ENCODE measurements around the gene SDR39U1. TPM values are rescaled to one million over a fixed set of nuclear protein-coding genes. Genes with fewer than 3 reads are reported as not detected.

Gene SDR39U1
- total RNA-seq, 1 experiment from 2014 or later, result 12.4 TPM

DNA sequence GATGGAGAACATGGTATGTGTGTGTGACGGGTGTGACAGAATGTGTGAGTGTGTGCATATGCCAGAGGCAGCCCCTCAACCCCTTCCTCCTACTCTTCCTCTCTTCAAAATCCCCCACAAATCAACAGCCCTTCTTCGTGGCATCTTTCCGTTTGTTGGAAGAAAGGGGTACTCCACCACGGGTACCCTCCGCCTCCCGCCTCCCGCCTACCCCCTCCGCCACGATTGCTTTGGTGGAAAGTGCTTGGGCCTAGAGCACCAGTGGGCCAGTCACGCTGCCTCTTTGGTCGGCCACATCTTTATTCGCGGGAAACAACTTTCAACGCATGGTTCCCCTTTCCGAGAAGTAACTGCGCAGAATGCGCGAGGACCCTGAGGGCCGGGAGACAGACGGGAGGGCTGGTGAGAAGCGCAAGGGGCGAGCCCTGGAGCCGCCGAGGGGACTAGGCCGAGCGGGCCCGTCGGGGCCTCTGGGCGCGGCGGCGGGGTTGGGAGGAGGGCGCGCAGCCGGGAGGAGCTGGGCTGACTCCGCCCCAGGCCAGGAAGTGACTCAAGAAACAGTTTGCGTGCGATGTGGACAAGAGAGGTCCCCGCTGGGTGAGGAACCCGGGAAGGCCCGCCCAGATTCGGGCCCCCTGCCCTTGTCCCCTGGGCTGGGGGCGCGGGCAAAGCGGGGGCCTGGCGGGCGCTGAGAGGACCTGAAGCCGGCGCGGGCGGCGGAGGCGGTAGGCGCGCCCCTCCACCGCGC, 13.0 kb downstream of the SDR39U1 start, which contains the start of the genes CBLN3 and KHNYN:
Gene CBLN3, minus strand, starts transcription at position 274 of the 748 bp plus-strand sequence. CDS start 614 bp downstream, outside the sequence.
Gene KHNYN, plus strand, starts transcription at position 560 of the 748 bp plus-strand sequence. CDS start 777 bp downstream, outside the sequence.
- peak; percentile 91 for DNase-seq (ENCODE audit: low read depth)

- DNase-seq (ENCODE audit: low read depth), result no peak
Measured at GRCh38 chr14:24428628-24429394, 13.8 kb downstream of the SDR39U1 start.

GRCh38 chr14:24427537-24428508, 14.8 kb downstream of the SDR39U1 start:
- no peak for DNase-seq (ENCODE audit: low read depth)

DNA sequence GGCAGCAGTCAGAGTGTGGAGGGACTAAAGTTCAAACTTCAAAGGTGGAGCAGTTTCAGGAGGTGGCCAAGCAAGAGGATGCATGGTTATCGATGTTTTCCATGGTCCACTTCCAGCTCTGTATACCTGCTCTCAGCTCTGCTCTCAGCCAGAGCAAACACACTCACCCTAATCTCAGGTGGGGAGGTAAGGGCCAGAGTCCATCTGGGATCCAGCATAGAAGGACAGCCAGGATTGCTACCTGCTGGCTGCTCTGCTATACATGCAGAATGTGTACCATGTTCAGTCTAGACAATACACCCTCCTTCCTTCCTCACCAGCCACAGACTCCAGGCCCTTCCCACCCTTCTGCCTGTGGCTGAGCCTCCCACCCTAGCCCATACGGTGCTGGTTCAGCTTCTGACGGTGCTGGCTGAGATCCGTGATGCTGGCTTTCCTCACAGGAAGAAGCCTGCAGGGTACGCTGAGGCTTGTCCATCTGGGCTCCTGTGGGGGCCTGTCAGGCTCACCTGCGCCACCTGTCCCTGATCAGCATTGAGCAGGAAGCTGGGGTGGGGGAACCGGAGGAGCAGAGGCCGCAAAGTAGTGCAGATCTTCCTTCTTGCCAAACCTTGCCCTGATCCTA, 15.6 kb downstream of the SDR39U1 start:
- DNase-seq (ENCODE audit: low read depth), result no peak

GRCh38 chr14:24426150-24426911, 16.2 kb downstream of the SDR39U1 start:
- no peak for DNase-seq (ENCODE audit: low read depth)

- peak; percentile 48 for DNase-seq (ENCODE audit: low read depth)
Measured at GRCh38 chr14:24425704-24426103, 16.9 kb downstream of the SDR39U1 start.

GRCh38 chr14:24422694-24423601, 19.6 kb downstream of the SDR39U1 start:
- DNase-seq (ENCODE audit: low read depth), result no peak

DNA sequence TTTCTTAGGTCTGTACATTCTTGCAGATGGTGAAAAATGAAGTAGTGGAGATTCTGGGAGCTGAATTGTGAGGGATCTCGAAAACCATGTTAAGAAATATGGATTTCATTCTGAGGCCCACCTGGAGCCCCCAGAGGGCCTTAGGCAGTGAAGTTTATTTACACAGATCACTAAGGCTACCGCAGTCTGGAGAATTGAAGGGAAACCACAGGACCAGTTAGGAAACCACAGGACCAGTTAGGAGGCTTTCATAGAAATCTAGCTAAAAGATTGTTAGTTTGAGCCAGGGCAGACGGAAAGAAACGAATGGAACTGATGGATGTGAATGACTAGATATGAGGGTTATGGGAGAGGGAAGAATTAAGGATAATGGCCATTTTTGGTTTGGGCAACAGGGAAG, 20.3 kb downstream of the SDR39U1 start:
- peak; percentile 9 for DNase-seq (ENCODE audit: low read depth)

DNA sequence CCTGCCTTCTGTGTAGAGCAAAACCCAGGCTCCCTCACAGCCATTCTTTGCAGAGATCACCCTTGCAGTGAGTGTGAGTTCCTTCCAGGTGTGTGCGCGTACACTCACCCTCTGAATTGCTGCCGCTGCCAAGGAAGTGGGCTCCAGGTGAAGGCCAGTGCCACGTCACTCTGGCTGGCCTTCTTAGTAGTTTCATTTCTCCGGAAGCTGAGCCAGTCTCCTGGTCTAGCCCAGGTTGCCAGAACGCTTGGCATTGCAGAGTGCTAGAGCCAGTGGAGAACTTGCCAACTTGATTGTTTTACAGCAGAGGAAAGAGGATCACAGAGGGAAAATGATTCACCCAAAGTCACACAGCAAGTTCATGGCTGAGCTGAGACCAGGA, 24.1 kb downstream of the SDR39U1 start:
- peak; percentile 44 for DNase-seq (ENCODE audit: low read depth)

DNA sequence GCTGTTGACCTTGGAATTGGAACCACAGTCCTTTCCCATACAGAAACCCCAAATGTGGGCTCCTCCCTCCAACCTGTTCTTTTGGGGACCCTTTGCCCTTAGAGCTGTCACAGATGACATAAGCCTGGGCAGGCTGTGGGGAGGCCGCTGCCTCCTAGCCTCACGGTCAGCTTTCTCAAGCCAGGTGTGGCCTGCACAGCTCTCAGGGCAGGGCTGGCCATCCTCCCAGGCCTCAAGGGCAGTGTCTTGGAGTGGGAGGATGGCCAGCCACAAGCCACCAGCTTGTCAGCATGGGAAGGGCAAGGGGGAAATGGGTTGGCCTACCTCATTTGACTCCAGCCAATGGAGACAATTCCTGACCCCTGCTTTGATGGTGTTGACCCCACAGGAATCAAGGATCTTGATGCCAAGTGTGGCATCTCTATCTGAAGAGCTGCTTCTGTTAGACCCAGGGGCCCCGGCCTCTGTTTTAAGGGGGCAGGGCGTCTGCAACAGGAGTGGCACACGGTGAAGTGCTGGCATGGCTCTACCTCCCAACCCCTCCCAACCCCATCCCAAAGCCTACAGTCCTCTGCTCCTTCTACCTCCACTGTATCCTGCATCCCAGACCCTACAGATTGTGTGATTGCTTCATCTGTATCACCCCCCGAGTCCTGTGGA, 24.6 kb downstream of the SDR39U1 start:
- DNase-seq (ENCODE audit: low read depth), result no peak

DNA sequence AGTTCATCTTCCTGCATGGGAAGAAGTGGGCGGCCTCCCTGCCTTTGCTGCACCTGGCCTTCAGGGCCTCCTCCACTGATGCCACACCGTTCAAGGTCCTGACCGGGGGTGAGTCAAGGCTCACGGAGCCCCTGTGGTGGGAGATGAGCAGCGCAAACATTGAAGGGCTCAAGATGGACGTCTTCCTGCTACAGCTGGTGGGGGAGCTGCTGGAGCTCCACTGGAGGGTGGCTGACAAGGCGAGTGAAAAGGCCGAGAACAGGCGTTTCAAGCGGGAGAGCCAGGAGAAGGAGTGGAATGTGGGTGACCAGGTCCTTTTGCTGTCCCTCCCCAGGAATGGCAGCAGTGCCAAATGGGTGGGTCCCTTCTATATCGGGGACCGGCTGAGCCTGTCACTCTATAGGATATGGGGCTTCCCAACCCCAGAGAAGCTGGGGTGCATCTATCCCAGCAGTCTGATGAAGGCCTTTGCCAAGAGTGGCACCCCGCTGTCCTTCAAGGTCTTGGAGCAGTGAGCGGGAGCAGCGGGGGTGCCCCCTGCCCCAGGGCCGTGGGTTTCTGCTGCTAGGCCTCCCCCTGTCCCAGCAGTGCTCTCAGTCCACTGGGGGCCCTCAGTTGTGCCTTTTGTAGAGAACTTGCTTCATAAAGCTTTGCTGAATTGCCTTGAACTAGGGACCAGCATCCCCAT, 25.5 kb downstream of the SDR39U1 start:
- DNase-seq (ENCODE audit: low read depth), result no peak

DNA sequence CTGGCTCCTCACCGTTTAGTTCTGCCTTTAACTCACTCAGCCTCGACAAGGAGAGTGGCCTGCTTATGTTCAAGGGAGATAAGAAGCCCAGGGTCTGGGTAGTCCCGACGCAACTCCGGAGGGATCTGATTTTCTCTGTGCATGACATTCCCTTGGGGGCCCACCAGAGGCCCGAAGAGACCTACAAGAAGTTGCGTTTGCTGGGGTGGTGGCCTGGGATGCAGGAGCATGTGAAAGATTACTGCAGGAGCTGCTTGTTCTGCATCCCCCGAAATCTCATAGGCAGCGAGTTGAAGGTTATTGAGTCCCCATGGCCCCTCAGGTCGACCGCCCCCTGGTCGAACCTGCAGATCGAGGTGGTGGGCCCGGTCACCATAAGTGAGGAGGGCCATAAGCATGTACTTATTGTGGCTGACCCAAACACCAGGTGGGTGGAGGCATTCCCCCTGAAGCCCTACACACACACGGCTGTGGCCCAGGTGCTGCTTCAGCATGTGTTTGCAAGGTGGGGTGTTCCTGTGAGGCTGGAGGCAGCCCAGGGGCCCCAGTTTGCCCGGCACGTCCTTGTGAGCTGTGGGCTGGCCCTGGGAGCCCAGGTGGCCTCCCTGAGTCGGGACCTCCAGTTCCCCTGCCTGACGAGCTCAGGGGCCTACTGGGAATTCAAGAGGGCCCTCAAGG, 26.2 kb downstream of the SDR39U1 start:
- DNase-seq (ENCODE audit: low read depth), result no peak

GRCh38 chr14:24415421-24416253, 26.9 kb downstream of the SDR39U1 start:
- DNase-seq (ENCODE audit: low read depth), result no peak

DNA sequence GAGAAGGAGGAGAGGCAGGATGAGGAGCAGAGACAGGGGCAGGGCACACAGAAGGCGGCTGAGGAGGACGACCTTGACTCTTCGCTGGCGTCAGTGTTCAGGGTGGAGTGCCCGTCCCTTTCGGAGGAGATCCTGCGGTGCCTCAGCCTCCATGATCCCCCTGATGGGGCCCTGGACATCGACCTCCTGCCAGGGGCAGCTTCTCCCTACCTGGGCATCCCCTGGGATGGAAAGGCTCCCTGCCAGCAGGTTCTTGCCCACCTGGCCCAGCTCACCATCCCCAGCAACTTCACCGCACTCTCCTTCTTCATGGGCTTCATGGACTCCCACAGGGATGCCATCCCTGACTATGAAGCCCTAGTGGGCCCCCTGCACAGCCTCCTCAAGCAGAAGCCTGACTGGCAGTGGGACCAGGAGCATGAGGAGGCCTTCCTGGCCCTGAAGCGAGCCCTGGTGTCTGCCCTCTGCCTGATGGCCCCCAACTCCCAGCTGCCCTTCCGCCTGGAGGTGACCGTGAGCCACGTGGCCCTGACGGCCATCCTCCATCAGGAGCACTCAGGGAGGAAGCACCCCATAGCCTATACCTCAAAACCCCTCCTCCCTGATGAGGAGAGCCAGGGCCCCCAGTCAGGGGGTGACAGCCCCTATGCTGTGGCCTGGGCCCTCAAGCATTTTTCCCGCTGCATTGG, 27.7 kb downstream of the SDR39U1 start:
- DNase-seq (ENCODE audit: low read depth), result no peak

- DNase-seq (ENCODE audit: low read depth), result no peak
Measured at GRCh38 chr14:24414077-24414476, 28.5 kb downstream of the SDR39U1 start.
